Measurements from ENCODE around the gene SAMD3.
"Not testable (repeated sequence)": the region's sequence is repeated elsewhere in the genome, so short reads cannot be mapped to it uniquely, and the experiment has no call there.

Gene SAMD3

DNA sequence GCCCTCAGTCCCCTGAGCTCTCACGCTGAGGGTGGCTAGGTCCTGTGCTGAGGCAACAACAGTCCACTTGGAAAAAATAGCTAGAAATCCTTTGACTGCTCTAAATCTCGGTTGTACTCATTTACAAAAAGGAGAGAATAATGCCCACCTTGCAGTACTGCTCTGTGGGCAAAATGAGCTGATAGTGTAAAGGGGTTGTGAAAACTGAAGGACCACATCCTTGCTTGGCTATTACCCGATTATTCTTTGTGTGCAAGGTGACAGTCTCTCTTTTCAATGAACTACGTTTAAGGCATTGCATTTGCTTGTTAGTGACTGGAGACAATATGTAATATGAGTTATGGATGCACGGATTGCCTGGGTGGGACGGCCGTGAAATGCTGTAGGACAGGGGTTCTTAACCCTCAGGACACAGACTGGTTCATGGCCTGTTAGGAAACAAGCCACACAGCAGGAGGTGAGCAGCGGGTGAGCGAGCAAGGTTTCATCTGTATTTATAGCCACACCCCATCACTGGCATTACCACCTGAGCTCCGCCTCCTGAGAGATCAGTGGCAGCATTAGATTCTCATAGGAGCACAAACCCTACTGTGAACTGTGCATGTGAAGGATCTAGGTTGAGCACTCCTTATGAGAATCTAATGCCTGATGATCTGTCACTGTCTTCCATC lies 14.6 kb downstream of the SAMD3 start:
- DNase-seq, result no peak

DNA sequence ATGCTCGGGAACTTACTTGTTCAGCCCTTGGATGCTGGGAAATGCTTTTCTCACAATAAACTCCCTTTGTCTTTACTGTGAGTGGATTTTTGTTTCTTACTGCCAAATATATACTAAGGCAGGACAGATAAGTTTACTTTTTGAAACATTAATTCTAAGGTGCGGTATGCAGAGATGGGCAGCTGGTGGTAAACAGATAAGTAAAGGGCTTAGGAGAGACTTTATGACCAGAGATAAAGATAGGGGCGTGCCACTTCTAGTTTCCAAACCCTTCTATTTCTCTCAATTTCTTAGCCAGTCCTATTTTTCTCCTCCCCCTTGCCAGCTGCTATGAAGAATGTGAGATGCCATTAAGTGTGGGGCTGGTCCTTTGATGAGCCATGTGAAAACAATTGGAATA lies 16.3 kb downstream of the SAMD3 start:
- no peak for DNase-seq

DNA sequence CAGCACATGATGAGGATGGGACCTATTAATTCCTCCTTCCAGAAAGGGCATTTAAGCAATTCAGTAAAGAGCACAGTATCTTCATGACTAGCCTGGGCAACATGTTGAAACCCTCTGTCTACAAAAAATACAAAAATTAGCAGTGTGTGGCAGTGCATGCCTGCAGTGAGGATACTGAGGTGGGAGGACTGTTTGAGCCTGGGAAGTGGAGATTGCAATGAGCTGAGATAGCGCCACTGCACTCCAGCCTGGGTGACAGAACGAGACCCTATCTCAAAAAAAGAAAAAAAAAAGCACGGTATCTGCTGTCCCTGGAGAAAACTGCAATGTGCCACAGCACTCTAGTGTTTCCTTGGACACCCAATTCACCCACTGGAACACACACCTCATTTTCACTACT lies 18.4 kb downstream of the SAMD3 start:
- no peak for DNase-seq

DNA sequence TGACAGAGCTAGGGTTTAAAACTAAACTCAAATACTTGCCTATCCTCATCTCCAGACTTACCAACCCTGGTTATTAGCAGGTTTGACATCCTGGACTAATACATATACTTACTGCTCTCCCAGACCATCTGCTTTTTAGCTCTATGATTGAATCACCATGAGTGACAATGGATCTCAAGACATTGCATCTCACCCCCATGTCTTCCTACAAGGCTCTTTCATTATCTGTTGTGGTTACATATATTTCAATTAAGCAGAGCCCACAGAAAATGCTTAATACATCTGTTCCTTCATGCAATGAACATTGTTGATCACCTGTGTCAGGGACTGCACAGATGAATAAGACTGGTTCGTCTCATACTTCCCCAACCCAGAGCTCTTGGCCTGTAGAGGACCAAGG lies 19.4 kb downstream of the SAMD3 start:
- no peak for DNase-seq

DNA sequence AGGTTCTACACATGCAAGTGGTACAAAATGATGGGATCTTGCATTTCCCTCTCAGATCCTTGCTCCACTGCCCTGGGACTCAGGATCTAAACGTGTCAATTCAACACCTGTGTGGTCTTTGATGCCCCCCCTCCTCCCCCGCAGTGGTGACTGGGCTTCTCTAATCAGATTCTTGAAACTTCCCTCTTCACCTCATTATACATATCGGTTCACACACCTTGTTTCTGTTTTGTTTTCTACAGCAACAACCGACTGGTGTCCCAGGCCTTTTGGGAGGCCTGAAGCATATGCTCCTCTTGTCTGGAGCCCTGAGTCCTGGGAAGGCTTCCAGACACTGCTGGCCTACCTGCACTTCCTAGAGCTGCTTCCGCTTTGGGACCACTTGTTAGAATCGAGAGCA lies 20.0 kb downstream of the SAMD3 start:
- no peak for DNase-seq

DNA sequence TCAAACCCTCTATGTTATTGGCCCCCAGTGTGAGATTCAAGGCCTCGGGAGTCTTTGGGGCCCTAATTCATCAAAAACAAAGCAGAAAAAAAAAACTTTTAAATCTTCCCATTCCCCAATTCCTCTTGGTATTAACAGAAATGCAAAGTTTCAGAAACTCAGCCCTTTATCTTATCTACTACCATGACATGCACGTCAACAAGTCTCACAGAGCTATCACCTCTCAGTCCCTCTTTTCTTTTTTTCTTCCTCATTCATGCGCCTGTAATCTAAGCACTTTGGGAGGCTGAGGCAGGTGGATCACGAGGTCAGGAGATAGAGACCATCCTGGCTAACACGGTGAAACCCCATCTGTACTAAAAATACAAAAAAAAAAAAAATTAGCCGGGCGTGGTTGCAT lies 22.7 kb downstream of the SAMD3 start:
- DNase-seq, result no peak

DNA sequence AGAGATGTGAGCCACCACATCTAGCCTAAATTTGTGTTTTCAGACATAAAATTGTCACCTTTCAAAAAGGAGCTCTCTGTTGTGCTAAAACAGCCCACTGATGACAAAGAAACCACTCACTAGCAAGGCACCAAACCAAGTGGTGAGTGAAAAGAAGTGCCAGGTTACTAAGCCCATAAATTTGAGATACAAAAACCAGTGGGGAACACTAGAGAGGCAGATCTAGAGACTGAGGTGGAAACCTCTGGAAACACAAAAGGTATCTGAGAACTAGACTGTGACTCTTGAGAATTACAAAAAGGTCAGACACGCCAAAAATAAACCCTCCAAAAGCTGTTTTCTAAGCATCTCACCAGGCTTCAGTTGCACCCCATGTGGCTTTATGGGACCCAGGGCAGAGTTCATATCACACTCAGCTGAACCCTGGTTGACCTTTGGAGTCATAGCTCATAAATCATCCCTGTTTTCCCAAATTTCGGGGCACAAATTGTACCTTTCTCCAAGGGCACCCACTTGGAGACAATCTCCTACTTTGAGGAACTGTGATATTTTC lies 24.2 kb downstream of the SAMD3 start:
- no peak for DNase-seq

DNA sequence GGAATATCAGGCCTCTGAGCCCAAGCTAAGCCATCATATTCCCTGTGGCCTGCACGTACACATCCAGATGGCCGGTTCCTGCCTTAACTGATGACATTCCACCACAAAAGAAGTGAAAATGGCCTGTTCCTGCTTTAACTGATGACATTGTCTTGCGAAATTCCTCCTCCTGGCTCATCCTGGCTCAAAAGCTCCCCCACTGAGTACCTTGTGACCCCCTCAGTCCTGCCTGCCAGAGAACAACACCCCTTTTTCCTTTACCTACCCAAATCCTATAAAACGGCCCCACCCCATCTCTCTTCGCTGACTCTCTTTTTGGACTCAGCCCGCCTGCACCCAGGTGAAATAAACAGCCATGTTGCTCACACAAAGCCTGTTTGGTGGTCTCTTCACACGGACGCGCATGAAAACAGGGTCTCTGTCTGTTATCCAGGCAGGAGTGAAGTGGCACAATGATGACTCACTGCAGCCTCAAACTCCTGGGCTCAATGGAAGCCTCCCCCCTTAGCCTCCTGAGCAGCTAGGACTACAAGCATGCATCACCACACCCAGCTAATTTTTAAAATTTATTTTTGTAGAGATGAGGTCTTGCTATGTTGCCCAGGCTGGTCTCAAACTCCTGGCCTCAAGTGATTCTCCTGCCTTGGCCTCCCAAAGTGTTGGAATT lies 24.8 kb downstream of the SAMD3 start:
- DNase-seq, result not testable (repeated sequence)

DNA sequence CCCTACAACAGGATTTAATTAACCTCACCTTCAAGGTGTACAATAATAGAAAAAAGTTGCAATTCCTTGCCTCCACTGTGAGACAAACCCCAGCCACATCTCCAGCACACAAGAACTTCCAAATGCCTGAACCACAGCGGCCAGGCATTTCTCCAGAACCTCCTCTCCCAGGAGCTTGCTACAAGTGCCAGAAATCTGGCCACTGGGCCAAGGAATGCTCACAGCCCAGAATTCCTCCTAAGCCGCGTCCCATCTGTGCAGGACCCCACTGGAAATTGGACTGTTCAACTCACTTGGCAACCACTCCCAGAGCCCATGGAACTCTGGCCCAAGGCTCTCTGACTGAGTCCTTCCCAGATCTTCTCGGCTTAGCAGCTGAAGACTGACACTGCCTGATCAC lies 28.3 kb downstream of the SAMD3 start:
- DNase-seq, result not testable (repeated sequence)

DNA sequence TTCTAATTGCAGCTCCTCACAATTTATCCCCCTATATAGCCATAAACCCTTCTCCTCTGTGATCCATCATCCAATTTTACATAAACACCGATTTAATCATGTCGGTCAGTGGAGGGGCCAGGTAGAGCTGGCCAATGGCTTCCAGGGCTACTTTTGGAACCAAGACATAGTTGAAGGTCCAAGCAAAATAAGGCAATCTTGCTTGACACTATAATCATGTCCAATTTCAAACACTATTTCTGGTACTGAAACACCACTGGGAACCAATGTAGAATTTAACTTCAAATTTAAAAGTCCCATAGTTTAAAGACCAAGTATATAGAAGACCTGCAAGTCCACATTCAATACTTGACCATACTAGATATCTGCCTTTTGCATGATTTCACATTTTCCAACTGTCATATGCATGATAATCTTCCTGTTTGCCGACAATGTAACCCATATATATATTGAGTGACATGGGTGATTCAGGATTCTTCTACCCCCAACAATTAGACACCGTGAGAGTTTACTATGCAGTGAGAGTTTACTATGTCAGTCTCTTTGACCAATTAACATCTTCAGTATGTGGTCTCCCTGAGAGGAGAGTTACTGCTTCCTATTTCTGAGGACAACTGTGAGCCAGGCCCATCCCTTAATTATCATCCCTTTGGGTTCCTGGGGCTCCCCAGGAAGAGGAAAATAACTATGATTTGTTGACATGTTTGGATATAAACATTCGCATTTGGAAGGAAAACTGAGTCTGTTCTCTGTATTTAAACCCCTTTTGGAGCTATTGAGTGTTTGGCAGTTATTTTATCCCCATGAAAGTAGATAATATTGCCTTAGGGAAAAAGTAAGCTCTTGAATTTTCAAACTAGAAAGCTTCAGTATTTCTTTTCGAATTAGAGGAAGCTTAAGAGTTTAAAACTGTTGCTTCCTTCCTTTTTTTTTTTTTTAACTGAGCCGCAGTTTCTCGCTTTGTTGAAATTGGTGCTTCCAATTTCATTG lies 31.8 kb downstream of the SAMD3 start:
- DNase-seq, result peak in 2 of 4 experiments; percentile 19 to 48

DNA sequence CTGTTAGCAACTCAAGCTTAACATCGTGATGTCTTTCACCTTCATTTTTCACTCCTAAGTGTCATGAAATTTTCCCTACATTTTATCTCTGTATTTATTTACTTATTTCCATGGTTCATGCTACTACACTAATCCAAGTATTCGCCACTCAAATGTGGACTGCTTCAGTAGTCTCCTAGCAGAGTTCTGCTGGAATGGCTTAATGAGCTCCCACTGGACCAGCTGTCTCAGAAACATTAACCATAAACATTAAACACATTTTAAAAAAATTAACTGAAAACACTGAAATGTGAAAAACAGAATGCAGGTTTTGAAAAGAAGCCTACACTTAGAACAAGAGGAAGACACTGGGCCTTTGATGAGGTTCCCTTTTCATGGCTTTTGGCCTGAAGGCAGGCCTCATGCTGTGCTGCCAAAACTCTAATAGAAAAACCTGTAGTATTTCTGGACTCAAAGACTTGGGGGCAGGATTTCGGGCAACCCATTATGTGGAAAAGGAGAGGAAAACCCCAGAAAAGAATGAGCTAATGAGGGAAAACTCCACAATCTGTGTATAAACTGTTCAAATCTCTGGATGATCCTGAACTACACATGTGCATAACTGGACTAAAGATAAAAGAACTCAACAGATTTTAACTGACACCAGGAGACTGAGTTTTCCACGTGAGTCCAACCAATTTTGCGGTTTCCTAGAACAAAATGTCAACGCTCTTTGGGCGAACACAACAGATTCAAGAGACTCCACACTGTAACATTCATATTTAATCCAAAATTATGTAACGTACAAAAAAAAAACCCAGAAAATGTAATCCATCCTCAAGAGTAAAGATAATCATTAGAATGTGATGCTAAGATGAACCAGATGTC lies 33.0 kb downstream of the SAMD3 start:
- peak in 2 of 4 experiments; percentile 13 to 24 for DNase-seq

DNA sequence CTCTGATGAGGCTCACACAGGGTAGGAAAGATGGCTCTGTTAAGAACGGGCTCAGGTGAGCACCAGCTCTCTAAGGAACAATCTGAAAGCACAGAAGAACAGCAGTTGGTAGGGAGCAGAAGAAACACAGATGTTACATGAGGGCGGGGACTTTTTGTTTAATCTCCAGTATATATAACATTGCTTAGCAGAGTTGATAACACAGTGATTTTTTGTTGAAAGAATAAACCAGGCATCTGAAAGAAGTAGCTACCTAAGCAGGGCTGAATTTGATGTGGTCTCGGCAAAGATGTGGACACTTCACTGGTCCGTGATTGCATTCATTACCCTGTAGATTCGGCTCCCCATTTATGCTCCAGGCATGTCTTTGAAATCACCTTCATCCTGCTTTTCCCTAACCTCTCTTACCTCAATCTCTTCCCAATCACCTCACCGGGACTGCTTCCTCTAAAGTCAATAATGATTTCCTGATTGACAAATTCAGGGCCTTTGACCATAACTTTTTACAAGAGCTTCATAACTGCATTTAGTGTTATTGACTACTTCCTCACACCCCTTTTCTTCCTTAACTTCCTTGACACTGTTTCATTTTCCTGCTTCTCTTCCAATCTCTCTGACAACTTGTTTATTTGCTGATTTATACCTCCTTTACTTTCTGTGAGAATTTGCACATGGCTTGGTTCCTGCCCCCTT lies 34.4 kb downstream of the SAMD3 start:
- DNase-seq, result no peak

DNA sequence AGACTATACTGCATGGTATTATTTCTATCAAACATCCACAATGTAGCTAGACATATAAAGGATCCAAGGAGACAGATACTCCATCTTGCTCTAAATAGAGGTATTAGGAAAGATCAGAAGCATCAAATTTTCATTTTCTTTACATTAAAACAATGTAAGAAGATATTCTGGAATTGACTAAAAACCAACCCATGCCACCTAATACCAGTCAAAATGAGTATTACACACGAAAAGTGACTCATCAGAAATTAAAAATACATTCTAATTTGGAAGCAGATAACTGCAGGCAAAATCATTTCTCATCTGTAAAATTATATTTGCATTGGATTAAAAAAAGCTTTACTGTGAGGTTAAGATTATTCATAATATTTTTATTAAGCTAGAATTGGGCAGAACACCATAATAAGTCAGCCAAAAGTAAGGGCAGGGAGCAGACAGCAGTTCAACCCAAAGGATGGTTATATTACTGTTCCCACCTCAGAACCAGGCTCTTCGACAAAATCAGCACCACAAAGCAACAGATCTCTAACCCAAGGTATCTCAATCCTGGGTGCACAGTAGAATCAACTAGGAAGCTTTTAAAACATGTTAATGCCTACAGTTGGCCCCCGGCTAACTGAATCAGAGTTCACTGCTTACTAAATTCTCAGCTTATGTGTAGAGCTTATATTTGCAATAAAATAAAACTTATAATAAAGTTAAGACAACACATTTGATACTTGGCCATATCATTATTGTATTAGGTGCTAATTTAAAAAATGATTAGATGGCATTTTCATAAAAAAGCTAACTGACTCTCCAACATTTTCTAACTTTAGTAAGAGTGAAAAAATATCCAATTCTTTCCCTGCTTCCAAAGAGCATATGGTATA lies 35.2 kb downstream of the SAMD3 start:
- DNase-seq, result no peak

DNA sequence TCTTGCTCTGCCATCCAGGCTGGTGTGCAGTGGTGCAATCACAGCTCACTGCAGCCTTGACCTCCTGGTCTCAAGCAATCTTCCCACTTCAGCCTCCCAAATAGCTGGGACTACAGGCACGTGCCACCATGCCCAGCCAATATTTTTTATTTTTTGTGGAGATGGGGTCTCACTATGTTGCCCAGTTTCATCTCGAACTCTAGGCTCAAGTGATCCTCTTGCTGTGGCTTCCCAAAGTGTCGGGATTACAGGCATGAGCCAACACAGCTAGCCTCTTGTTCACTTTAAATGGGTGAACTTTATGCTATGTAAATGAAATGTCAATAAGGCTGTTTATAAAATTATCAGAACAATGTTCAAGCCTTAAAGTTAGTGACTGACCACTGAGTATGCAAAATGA lies 37.1 kb downstream of the SAMD3 start:
- no peak for DNase-seq

DNA sequence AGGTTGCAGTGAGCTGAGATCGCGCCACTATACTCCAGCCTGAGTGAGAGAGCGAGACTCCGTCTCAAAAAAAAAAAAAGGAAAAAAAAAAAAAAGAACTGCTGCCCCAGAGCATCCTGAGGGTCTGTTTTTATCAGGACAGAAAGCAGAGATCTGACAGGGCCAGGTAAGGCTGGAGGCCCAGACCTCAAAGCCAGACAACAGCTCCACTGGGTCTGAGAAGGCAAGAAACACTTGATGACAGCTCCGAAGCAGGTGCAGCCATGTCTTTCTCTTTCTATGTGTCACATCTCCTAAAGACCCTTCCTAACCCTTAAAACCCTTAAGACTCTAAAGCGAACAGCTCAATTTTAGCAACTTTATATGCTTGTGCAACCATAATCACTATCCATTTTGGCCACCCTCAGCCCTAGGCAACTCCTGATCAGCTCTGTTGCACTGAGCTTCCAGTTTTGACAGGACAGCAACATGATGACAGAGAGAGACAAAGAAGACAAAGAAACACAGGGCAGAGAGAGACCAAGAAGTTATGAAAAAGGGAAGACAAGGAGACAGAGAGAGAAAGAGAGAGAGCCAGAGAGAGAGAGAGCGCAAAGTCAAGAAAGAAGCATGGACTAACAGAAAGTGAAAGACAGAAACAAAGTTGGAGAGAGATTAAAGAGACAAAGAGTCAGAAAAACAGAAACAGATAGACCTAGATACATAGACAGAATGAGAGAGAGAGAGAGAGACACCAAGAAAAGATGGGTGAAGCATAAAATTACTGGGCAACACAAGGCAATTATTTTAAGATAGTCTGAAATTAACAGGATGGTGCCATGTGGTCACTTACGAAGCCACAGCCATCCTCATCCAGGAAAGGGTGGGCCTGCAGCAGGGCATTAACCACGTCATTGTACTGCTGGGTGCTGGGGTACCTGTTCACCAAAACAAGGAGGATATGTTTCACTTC lies 39.2 kb downstream of the SAMD3 start:
- DNase-seq, result no peak

DNA sequence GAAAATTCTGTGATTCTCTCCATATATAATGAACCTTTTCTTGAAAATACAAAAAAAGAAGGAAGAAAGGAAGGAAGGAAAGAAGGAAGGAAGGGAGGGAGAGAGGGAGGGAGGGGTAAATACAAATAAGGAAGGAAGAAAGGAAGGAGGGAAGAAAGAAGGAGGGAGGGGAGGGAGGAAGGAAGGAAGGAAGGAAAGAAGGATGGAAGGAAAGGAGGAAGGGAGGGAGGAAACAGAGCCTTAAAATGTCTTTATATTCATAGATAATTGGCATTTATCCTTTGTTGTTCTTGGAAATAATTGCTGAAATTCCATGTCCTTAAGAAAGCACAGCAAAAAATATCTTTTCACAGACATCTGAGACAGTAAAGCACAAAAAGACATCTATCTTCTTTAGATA lies 40.3 kb downstream of the SAMD3 start:
- DNase-seq, result no peak

DNA sequence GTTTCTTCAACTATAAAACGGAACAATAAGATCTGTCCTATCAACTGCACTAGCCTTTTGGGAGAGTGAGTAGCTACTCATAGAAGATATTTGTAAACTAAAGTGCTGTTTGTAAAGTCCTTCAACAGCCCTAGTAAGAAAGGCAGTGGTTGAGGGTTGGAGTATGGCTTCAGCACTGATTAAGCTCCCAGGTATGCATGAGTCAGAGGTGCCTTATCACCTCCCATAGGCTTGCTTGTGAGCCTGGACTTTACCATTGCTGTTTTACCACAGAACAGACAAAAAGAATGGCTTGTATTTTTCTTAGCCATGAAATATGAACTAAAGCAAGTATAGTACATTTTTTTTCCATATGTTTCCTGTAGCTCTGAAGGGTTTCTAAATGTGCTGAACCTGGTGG lies 44.1 kb downstream of the SAMD3 start:
- DNase-seq, result no peak

DNA sequence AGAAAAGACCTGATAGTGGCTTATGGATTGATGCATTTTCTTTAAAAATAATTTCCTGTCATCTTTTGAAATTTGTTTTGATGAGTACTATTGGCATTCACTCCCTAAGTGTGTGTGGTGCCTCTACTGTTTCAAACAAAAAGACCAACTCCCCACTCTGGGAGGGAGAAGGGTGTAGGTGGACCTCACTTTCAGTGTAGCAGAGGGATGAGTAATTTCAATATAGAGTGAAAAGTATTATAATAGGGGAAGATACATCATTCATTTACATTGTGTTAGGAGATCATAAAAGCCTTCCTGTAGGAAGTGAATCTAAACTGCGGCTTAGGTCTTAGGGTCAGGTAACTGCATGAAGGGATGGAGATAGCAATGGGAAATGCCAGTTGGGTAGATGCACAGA lies 46.4 kb downstream of the SAMD3 start:
- DNase-seq, result no peak

DNA sequence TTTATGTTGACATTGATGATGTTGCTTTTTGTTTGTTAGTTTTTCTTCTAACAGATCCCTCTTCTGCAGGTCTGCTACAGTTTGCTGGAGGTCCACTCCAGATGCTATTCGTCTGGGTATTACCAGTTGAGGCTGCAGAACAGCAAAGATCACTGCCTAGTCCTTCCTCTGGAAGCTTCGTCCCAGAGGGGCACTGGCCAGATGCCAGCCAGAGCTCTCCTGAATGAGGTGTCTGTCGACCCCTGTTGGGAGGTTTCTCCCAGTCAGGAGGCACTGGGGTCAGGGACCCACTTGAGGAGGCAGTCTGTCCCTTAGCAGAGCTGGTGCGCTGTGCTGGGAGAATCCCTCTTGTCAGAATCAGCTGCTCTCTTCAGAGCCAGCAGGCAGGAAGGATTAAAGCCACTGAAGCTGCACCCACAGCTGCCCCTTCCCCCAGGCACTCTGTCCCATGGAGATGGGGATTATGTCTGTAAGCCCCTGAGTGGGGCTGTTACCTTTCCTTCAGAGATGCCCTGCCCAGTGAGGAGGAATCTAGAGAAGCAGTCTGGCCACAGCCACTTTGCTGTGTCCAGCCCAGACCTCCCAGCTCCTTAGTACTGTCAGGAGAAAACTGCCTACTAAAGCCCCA lies 49.3 kb downstream of the SAMD3 start:
- DNase-seq, result not testable (repeated sequence)
